Fibroblast of villous mesenchyme (primary cell): ENCODE measurements around the gene PPP2R2D. TPM values are rescaled to one million over a fixed set of nuclear protein-coding genes. Genes with fewer than 3 reads are reported as not detected.
"Not testable (repeated sequence)": the region's sequence is repeated elsewhere in the genome, so short reads cannot be mapped to it uniquely, and the experiment has no call there.

Experiments
- DNase-seq: peaks from one replicate; pipeline ENCODE4 v3.0.0-alpha.2; 2010; ENCODE audit warnings: low read depth
- H3K4me3 ChIP-seq: 2 replicates; pipeline ENCODE4 v1.5.1; 2011; ENCODE audit warnings: low read depth, mild to moderate bottlenecking, low read length
- total RNA-seq: library from RNA; depleted of rRNA; stranded (reverse); fragments of >200 nt; gene quantifications from 2 replicates; pipeline ENCODE4 v1.2.3, GENCODE V29; 2012
- TF ChIP-seq, protein P1 (sequence below): IDR thresholded peaks from 2 replicates; pipeline ENCODE4 v1.5.1; 2012; ENCODE audit warnings: low read depth, mild to moderate bottlenecking, low read length; ENCODE audit not compliant: insufficient read depth

Gene PPP2R2D
- total RNA-seq, 1 donor: 30.7 TPM

DNA sequence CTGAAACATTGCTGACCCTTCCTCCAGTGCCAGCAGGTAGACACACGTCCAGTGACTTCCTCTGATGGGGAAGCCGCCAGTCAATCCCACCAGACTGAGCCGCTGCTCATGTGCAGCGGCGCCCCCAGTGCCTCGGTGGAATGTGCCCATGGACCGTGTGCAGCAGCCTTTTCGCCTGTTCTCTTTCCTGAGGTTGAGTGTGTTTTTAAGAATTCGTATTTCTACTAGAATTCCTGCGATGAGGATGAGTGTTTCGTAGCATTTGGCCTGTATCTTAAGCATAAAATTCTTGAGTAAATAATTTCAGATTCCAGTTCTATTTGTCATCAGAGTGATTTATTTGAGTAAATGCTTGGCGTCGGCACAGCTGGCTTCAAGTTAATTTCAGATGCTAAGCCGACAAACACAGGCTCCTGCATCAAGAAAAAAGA, 45.5 kb downstream of the PPP2R2D start:
- H3K4me3 ChIP-seq: no peak overlapping the region
- DNase-seq: peak; percentile 75
- TF ChIP-seq, protein P1, sequence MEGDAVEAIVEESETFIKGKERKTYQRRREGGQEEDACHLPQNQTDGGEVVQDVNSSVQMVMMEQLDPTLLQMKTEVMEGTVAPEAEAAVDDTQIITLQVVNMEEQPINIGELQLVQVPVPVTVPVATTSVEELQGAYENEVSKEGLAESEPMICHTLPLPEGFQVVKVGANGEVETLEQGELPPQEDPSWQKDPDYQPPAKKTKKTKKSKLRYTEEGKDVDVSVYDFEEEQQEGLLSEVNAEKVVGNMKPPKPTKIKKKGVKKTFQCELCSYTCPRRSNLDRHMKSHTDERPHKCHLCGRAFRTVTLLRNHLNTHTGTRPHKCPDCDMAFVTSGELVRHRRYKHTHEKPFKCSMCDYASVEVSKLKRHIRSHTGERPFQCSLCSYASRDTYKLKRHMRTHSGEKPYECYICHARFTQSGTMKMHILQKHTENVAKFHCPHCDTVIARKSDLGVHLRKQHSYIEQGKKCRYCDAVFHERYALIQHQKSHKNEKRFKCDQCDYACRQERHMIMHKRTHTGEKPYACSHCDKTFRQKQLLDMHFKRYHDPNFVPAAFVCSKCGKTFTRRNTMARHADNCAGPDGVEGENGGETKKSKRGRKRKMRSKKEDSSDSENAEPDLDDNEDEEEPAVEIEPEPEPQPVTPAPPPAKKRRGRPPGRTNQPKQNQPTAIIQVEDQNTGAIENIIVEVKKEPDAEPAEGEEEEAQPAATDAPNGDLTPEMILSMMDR: no peak

DNA sequence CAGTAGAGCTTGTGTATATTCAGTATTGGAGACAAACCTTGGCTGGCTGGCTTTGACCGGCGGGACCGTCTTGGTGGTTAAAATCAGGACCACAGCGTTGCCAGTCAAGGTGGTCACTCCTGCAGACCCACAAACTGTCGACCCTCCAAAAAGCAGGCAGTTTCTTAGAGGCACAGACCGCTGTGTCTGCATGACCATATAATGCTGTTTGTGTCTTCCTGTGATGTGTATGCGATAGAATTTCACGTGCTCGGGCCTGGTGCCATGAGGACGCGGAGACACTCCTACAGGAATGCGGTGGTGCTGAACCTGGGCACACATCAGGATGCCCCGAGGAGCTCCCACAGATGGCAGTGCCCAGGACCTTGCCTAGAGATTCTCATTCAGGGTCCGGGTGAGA, 46.1 kb downstream of the PPP2R2D start:
- no peak for DNase-seq
- TF ChIP-seq, protein P1: no peak
- H3K4me3 ChIP-seq: no peak overlapping the region

- DNase-seq: peak; percentile 78
- H3K4me3 ChIP-seq: no peak overlapping the region
- TF ChIP-seq, protein P1: no peak
These were observed 47.0 kb downstream of the PPP2R2D start for GRCh38 chr10:131947631-131948347.

- H3K4me3 ChIP-seq: no peak overlapping the region
- no peak for DNase-seq
- TF ChIP-seq, protein P1: no peak
These were observed 47.7 kb downstream of the PPP2R2D start for GRCh38 chr10:131948501-131948900.

GRCh38 chr10:131949041-131949862, 48.4 kb downstream of the PPP2R2D start:
- TF ChIP-seq, protein P1: no peak
- no peak overlapping the region for H3K4me3 ChIP-seq
- no peak for DNase-seq

DNA sequence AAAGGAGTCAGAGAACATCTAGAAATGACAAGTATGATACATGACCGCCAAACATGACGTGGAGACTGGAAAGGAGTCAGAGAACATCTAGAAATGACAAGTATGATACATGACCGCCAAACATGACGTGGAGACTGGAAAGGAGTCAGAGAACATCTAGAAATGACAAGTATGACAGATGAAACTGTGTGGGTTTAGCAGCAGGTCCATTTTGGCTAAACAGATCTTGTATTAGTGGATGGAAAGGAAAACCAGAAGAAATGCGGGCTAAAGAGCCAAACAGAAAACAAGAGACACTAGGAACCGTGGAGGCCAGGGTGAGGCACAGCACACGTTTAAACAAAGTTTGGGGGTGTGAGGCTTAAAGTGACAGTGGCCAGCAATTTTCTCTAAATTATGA, 49.1 kb downstream of the PPP2R2D start:
- DNase-seq, H3K4me3 ChIP-seq: not testable (repeated sequence)

DNA sequence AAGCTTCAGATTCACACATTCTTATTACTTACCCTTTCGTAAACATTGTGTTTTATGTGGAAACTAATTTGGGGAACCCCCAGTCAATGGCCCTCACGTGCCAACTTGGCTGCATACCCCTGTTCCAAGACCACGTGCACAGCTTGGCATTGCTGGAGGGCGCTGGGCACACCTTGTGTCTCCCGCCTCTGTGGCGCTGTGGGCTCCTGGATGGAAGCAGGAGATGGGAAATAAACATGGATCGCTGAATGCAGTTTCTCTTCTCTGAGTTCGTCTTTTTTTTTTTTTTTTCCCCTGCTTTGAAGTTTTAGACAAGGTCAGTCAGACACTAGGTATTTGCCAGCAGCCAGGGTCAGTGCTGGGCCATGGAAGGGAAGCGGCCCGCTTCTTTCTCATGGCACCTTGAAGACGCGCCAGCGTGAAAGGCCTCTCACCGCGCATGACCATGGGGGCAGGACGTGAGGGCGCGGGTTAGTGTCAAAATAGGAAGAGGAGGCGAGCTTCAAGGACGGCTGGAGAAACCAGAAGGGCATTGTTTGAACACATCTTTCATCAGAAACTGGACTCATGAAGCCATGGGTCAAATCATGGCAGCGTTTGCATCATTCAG, 53.7 kb downstream of the PPP2R2D start:
- DNase-seq: no peak
- TF ChIP-seq, protein P1: no peak
- H3K4me3 ChIP-seq: no peak overlapping the region
